Liver (tissue), 3 donors: ENCODE results near the gene SCGN.
"Not testable (repeated sequence)": the region's sequence is repeated elsewhere in the genome, so short reads cannot be mapped to it uniquely, and the experiment has no call there.

Experiments
- CTCF ChIP-seq: fragments of 150-350 bp; IDR thresholded peaks from 2 replicates; pipeline ENCODE4 v1.5.1; 2017; ENCODE audit warnings: improper control_type of control experiment, low read depth, low read length; ENCODE audit not compliant: missing input control
- EGR1 ChIP-seq, 2 donors: IDR thresholded peaks; 2 replicates each; pipeline ENCODE4 v1.6.1; 2016 to 2018; ENCODE audit warnings: antibody characterized with exemption in 2 of 2, low read depth in 2 of 2
- GABPA ChIP-seq, 2 donors: IDR thresholded peaks in 1 of 2; conservative IDR thresholded peaks in 1 of 2; 2 replicates each; pipeline ENCODE4 v1.6.1; 2016; ENCODE audit warnings: antibody characterized with exemption in 2 of 2, mild to moderate bottlenecking in 1 of 2, moderate library complexity in 1 of 2
- MAX ChIP-seq: IDR thresholded peaks from 2 replicates; pipeline ENCODE4 v1.6.1; 2016; ENCODE audit warnings: antibody characterized with exemption
- REST ChIP-seq: IDR thresholded peaks from 2 replicates; pipeline ENCODE4 v1.6.1; 2016; ENCODE audit warnings: antibody characterized with exemption, mild to moderate bottlenecking
- RXRA ChIP-seq, 2 donors: IDR thresholded peaks; 2 replicates each; pipeline ENCODE4 v1.6.1; 2017 to 2018; ENCODE audit warnings: antibody characterized with exemption in 2 of 2, mild to moderate bottlenecking in 1 of 2
- SP1 ChIP-seq: IDR thresholded peaks from 2 replicates; pipeline ENCODE4 v1.6.1; 2018; ENCODE audit warnings: antibody characterized with exemption, mild to moderate bottlenecking
- TAF1 ChIP-seq: conservative IDR thresholded peaks from 2 replicates; pipeline ENCODE4 v1.6.1; 2016; ENCODE audit warnings: antibody characterized with exemption, mild to moderate bottlenecking
- YY1 ChIP-seq: IDR thresholded peaks from 2 replicates; pipeline ENCODE4 v1.6.1; 2016; ENCODE audit warnings: antibody characterized with exemption, mild to moderate bottlenecking
- ZBTB33 ChIP-seq: IDR thresholded peaks from 2 replicates; pipeline ENCODE4 v1.6.1; 2016; ENCODE audit warnings: antibody characterized with exemption
- donor health status: healthy.
- donor health status: healthy.

GRCh38 chr6:25748601-25749517 lies 96.8 kb downstream of the SCGN start:
- TF ChIP-seq CTCF; MAX; EGR1 (IDR thresholded peaks at IDR 0.05; ENCODE audit: low read depth in 2 of 2); REST; YY1; TAF1; RXRA (IDR thresholded peaks at IDR 0.05); ZBTB33; SP1; GABPA (IDR thresholded peaks at IDR 0.05 in 1 of 2, conservative IDR thresholded peaks at IDR 0.05 in 1 of 2): not testable (repeated sequence)
